Measurements from ENCODE around the gene LRRC10.

Gene LRRC10

GRCh38 chr12:69569236-69569635 is 41.5 kb downstream of the LRRC10 start:
- no peak for DNase-seq (ENCODE audit: low read depth)

- DNase-seq (ENCODE audit: low read depth), result no peak
Measured at GRCh38 chr12:69566603-69567002, 44.1 kb downstream of the LRRC10 start.

GRCh38 chr12:69563166-69563762 is 47.4 kb downstream of the LRRC10 start:
- no peak for DNase-seq (ENCODE audit: low read depth)

Measured in fibroblast of the conjunctiva (primary cell).